ENCODE data around the gene ASIP. TPM values are rescaled to one million over a fixed set of nuclear protein-coding genes. Genes with fewer than 3 reads are reported as not detected.
A peak's percentile ranks its signal among the peaks of the same experiment; 100 is the strongest.

The ASIP gene
- total and polyA plus RNA-seq, 2 of the 13 experiments (the other 11 are each of a cell fraction or from before 2014, with no cell fraction given), result not detected

DNA sequence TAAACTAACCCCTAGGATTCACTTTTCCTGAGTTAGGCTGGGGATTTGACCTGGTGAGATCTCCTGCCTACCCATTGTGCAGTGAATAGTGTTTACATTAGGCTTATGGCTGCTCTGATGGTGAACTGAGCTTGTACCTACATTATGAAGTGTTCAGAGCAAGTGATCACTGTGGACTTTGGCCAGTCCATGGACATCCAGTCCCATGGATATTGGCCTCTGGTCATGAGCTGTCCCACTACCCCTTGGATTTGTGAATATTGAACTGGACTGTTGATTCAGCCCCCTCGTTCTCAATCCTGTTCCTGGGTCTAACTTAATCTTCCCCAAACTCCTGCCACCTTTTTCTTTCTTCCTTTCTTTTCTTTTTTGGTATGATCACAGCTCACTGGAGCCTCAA lies 13.8 kb downstream of the ASIP start (continued):
- TF ChIP-seq, protein P1, sequence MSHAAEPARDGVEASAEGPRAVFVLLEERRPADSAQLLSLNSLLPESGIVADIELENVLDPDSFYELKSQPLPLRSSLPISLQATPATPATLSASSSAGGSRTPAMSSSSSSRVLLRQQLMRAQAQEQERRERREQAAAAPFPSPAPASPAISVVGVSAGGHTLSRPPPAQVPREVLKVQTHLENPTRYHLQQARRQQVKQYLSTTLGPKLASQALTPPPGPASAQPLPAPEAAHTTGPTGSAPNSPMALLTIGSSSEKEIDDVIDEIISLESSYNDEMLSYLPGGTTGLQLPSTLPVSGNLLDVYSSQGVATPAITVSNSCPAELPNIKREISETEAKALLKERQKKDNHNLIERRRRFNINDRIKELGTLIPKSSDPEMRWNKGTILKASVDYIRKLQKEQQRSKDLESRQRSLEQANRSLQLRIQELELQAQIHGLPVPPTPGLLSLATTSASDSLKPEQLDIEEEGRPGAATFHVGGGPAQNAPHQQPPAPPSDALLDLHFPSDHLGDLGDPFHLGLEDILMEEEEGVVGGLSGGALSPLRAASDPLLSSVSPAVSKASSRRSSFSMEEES (CRISPR knock-in tag; IDR thresholded peaks at IDR 0.05), result 0 out of 2 replicates have a peak, but pooled peaks have one; percentile 45
- TF ChIP-seq ZNF329 (CRISPR knock-in tag; IDR thresholded peaks at IDR 0.05; ENCODE audit: low read depth) (no peak), TRAFD1 (CRISPR knock-in tag; IDR thresholded peaks at IDR 0.05; ENCODE audit: borderline replicate concordance) (no peak; the same call in 1 of the 2 replicates), ZNF12 (CRISPR knock-in tag; IDR thresholded peaks at IDR 0.05) (peak; percentile 76; the same call in 1 of the 2 replicates), ADNP (CRISPR knock-in tag; IDR thresholded peaks at IDR 0.05) (no peak), MAZ (IDR thresholded peaks at IDR 0.05; ENCODE audit: borderline replicate concordance, low read depth, low read length) (no peak), MAZ (CRISPR knock-in tag; IDR thresholded peaks at IDR 0.05; ENCODE audit: low read depth) (no peak), SRY (CRISPR knock-in tag; IDR thresholded peaks at IDR 0.05) (no peak), ZNF780A (CRISPR knock-in tag; IDR thresholded peaks at IDR 0.05) (no peak), TCF7 (IDR thresholded peaks at IDR 0.05; ENCODE audit: low read depth) (no peak), LCORL (IDR thresholded peaks at IDR 0.05) (no peak), LCORL (CRISPR knock-in tag; IDR thresholded peaks at IDR 0.05) (peak; percentile 64; the same call in 1 of the 2 replicates), ARNT (IDR thresholded peaks at IDR 0.05) (no peak), MBNL3 (CRISPR knock-in tag; conservative IDR thresholded peaks at IDR 0.05) (no peak), TAF1 (CRISPR knock-in tag; IDR thresholded peaks at IDR 0.05) (no peak), KLF11 (CRISPR knock-in tag; IDR thresholded peaks at IDR 0.05) (no peak), ZNF441 (CRISPR knock-in tag; IDR thresholded peaks at IDR 0.05; ENCODE audit: borderline replicate concordance) (0 out of 2 replicates have a peak, but pooled peaks have one; percentile 48), ZNF549 (CRISPR knock-in tag; IDR thresholded peaks at IDR 0.05) (no peak), U2AF1 (optimal IDR thresholded peaks at IDR 0.05; ENCODE audit: low read depth, low read length) (no peak), E2F5 (CRISPR knock-in tag; conservative IDR thresholded peaks at IDR 0.05) (no peak), MXI1 (IDR thresholded peaks at IDR 0.05; ENCODE audit: borderline replicate concordance, low read depth, low read length) (peak; percentile 31; the same call in 1 of the 3 replicates), ZNF724P (CRISPR knock-in tag; IDR thresholded peaks at IDR 0.05; ENCODE audit: borderline replicate concordance) (no peak), RFX1 (IDR thresholded peaks at IDR 0.05) (no peak), ZNF3 (CRISPR knock-in tag; IDR thresholded peaks at IDR 0.05) (no peak)
- TF ChIP-seq, protein P2, sequence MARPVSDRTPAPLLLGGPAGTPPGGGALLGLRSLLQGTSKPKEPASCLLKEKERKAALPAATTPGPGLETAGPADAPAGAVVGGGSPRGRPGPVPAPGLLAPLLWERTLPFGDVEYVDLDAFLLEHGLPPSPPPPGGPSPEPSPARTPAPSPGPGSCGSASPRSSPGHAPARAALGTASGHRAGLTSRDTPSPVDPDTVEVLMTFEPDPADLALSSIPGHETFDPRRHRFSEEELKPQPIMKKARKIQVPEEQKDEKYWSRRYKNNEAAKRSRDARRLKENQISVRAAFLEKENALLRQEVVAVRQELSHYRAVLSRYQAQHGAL (CRISPR knock-in tag; IDR thresholded peaks at IDR 0.05; ENCODE audit: not compliant biosample characterization), result no peak
- TF ChIP-seq, protein P3, sequence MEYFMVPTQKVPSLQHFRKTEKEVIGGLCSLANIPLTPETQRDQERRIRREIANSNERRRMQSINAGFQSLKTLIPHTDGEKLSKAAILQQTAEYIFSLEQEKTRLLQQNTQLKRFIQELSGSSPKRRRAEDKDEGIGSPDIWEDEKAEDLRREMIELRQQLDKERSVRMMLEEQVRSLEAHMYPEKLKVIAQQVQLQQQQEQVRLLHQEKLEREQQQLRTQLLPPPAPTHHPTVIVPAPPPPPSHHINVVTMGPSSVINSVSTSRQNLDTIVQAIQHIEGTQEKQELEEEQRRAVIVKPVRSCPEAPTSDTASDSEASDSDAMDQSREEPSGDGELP (IDR thresholded peaks at IDR 0.05; ENCODE audit: borderline replicate concordance, low read depth), result no peak
- TF ChIP-seq, protein P4, sequence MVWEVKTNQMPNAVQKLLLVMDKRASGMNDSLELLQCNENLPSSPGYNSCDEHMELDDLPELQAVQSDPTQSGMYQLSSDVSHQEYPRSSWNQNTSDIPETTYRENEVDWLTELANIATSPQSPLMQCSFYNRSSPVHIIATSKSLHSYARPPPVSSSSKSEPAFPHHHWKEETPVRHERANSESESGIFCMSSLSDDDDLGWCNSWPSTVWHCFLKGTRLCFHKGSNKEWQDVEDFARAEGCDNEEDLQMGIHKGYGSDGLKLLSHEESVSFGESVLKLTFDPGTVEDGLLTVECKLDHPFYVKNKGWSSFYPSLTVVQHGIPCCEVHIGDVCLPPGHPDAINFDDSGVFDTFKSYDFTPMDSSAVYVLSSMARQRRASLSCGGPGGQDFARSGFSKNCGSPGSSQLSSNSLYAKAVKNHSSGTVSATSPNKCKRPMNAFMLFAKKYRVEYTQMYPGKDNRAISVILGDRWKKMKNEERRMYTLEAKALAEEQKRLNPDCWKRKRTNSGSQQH (CRISPR knock-in tag; IDR thresholded peaks at IDR 0.05; ENCODE audit: low read depth), result no peak

Measured in HepG2 (cell line).